IPS-18a (cell line): Measurements from ENCODE around the gene NEGR1.

Experiments used
- H3K27ac ChIP-seq: one replicate; pipeline ENCODE4 v1.5.1; 2013; ENCODE audit warnings: low read length
- H3K27me3 ChIP-seq: one replicate; pipeline ENCODE4 v1.6.1; 2013; ENCODE audit warnings: mild to moderate bottlenecking, low read length; ENCODE audit not compliant: control insufficient read depth, insufficient read depth
- H3K36me3 ChIP-seq: one replicate; pipeline ENCODE4 v1.6.1; 2013; ENCODE audit warnings: low read depth, low read length; ENCODE audit not compliant: control insufficient read depth
- H3K4me1 ChIP-seq: one replicate; pipeline ENCODE4 v1.6.1; 2013; ENCODE audit warnings: low read depth, low read length; ENCODE audit not compliant: control insufficient read depth
- H3K4me3 ChIP-seq: one replicate; pipeline ENCODE4 v1.5.1; 2013; ENCODE audit warnings: low read length
- H3K9ac ChIP-seq: one replicate; pipeline ENCODE4 v1.6.1; 2013; ENCODE audit warnings: mild to moderate bottlenecking, low read length, moderate library complexity
- H3K9me3 ChIP-seq: one replicate; pipeline ENCODE4 v1.6.1; 2013; ENCODE audit warnings: low read depth, low read length; ENCODE audit not compliant: control insufficient read depth

Gene NEGR1

DNA sequence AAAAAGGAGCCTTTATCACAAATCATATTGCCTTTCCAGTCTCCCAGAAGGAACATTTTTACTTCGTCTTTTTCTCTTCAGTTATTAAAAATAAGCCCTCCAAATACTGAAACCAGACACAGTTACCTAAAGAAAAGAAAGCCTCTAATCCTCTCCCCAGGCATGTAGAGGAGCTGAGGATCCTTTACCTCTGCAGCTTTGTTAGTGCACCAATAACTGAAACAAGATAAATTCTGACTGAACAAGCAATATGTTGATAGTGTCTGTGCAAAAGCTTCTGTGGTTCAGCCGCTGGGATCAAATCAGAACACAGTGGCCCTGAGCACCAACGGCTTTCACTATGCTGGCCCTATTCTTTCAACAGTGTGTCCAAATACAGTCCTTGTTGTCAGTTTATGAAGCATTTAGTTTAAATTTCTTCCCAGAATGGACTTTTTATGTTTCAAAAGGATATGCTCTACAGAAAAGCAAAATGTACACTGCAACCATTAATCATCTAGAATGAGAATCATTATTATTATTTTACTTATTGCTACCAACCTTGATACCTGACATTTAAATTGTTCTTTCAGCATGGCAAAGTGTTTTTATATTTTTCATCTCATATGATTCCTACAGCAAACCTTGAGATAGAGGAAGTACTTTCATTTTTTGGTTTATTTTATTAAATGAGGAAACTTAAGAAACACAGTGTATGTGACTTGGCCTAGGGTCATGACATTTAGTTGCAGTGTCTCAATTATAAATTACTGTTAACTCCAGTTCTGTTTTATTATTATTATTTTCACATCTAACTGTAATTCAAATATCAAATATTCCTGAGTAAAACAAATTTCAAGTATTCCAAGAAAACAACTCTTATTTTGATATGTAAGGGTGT is 217.9 kb downstream of the NEGR1 start:
- H3K9me3 ChIP-seq, result no peaks in the 10 kb centered on the region
- no peak overlapping the region for H3K4me3 ChIP-seq

GRCh38 chr1:72063364-72064044 is 218.8 kb downstream of the NEGR1 start:
- Histone ChIP-seq H3K9me3 (no peaks in the 10 kb centered on the region), H3K36me3 (no peaks in the 10 kb centered on the region), H3K4me3 (no peak overlapping the region), H3K9ac (no peak overlapping the region), H3K4me1 (no peaks in the 10 kb centered on the region), H3K27ac (no peak overlapping the region), H3K27me3 (no peaks in the 10 kb centered on the region)

More for the DNA sequence above, 217.9 kb downstream of the NEGR1 start:
- Histone ChIP-seq H3K27ac (no peak overlapping the region), H3K9ac (no peak overlapping the region), H3K4me1 (no peaks in the 10 kb centered on the region), H3K27me3 (no peaks in the 10 kb centered on the region), H3K36me3 (no peaks in the 10 kb centered on the region)

- no peaks in the 10 kb centered on the region for H3K36me3 ChIP-seq
- H3K4me3 ChIP-seq, result no peak overlapping the region
- H3K9me3 ChIP-seq, result no peaks in the 10 kb centered on the region
These were observed 219.8 kb downstream of the NEGR1 start for GRCh38 chr1:72062584-72062983.

GRCh38 chr1:72060466-72061245 is 221.7 kb downstream of the NEGR1 start:
- Histone ChIP-seq H3K27me3 (no peaks in the 10 kb centered on the region), H3K9me3 (no peaks in the 10 kb centered on the region), H3K27ac (no peak overlapping the region), H3K4me1 (no peaks in the 10 kb centered on the region), H3K9ac (no peak overlapping the region), H3K36me3 (no peaks in the 10 kb centered on the region), H3K4me3 (no peak overlapping the region)

More at GRCh38 chr1:72062584-72062983, 219.8 kb downstream of the NEGR1 start:
- no peaks in the 10 kb centered on the region for H3K27me3 ChIP-seq
- no peaks in the 10 kb centered on the region for H3K4me1 ChIP-seq
- H3K9ac ChIP-seq, result no peak overlapping the region
- no peak overlapping the region for H3K27ac ChIP-seq

GRCh38 chr1:72056516-72056915 is 225.8 kb downstream of the NEGR1 start:
- H3K4me1 ChIP-seq, result no peaks in the 10 kb centered on the region
- H3K36me3 ChIP-seq, result no peaks in the 10 kb centered on the region
- no peak overlapping the region for H3K4me3 ChIP-seq
- no peak overlapping the region for H3K27ac ChIP-seq
- H3K27me3 ChIP-seq, result no peaks in the 10 kb centered on the region
- no peak overlapping the region for H3K9ac ChIP-seq
- H3K9me3 ChIP-seq, result no peaks in the 10 kb centered on the region

DNA sequence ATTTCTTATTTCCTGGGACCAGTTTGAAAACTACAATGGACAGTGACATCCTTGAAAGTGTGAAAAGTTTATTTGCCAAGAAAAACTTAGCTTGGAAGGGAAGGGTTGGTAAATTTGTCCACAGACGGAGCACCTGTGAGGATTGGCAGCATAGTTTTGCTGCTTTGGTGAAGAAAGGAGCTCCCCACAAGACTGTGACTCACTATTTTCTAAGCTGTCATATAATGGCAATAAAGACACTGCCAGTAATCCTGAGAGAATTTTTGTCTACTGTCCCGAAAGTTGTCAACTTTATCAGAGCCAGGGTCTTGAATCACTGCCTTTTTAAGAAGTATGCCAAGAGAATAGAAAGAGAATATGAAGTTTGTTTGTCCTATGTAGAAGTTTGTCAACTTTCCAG is 230.8 kb downstream of the NEGR1 start:
- no peak overlapping the region for H3K27ac ChIP-seq
- no peak overlapping the region for H3K9ac ChIP-seq
- no peaks in the 10 kb centered on the region for H3K27me3 ChIP-seq
- H3K9me3 ChIP-seq, result no peaks in the 10 kb centered on the region
- no peak overlapping the region for H3K4me3 ChIP-seq
- H3K4me1 ChIP-seq, result no peaks in the 10 kb centered on the region
- no peaks in the 10 kb centered on the region for H3K36me3 ChIP-seq

DNA sequence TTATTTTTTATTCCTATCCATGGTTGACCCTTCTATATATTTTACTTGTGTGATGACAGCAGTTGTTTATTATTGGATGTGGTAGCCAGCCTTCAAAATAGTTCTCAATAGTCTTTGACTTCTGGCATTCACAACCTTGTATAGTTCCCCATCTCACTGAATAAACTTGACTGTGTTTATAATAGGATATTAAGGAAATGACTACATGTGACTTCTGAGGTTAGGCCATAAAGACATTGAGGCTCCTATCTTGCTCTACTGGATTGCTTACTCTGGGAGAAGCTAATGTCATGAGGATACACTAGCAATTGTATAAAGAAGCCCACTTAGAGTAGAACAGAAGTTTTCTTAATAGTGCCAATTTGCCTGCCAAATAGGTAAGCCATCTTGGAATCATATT is 231.8 kb downstream of the NEGR1 start:
- Histone ChIP-seq H3K4me1 (no peaks in the 10 kb centered on the region), H3K4me3 (no peak overlapping the region), H3K27me3 (no peaks in the 10 kb centered on the region), H3K9me3 (no peaks in the 10 kb centered on the region), H3K27ac (no peak overlapping the region), H3K36me3 (no peaks in the 10 kb centered on the region), H3K9ac (no peak overlapping the region)

GRCh38 chr1:72037745-72038343 is 244.5 kb downstream of the NEGR1 start:
- H3K9me3 ChIP-seq, result no peaks in the 10 kb centered on the region
- no peak overlapping the region for H3K4me3 ChIP-seq
- H3K36me3 ChIP-seq, result no peaks in the 10 kb centered on the region
- H3K27me3 ChIP-seq, result no peaks in the 10 kb centered on the region
- H3K27ac ChIP-seq, result no peak overlapping the region
- H3K9ac ChIP-seq, result no peak overlapping the region
- H3K4me1 ChIP-seq, result peaks cover 9% of the 10 kb centered on the region

DNA sequence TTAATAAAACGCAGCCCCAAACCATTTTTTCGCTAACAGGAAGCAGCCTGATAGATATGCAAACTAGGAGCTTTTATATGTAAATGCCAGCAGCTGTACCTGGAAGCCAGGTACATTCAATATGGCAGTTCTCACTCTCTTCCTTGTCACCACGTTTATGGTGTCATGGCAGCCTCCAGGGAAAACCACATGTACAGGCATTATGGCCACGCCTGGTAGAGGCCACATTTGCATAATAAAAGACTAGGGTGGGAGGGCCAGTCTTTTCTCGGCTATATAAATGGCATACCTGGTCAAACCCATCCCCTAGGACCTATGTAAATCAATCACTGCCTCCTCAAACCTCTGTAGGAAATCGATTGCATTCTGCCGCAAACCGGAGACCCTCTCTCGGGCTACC is 247.5 kb downstream of the NEGR1 start:
- no peak overlapping the region for H3K4me3 ChIP-seq
- no peaks in the 10 kb centered on the region for H3K36me3 ChIP-seq
- H3K27ac ChIP-seq, result no peak overlapping the region
- H3K9ac ChIP-seq, result no peak overlapping the region
- H3K27me3 ChIP-seq, result no peaks in the 10 kb centered on the region
- no peaks in the 10 kb centered on the region for H3K9me3 ChIP-seq
- peaks cover 9% of the 10 kb centered on the region for H3K4me1 ChIP-seq

DNA sequence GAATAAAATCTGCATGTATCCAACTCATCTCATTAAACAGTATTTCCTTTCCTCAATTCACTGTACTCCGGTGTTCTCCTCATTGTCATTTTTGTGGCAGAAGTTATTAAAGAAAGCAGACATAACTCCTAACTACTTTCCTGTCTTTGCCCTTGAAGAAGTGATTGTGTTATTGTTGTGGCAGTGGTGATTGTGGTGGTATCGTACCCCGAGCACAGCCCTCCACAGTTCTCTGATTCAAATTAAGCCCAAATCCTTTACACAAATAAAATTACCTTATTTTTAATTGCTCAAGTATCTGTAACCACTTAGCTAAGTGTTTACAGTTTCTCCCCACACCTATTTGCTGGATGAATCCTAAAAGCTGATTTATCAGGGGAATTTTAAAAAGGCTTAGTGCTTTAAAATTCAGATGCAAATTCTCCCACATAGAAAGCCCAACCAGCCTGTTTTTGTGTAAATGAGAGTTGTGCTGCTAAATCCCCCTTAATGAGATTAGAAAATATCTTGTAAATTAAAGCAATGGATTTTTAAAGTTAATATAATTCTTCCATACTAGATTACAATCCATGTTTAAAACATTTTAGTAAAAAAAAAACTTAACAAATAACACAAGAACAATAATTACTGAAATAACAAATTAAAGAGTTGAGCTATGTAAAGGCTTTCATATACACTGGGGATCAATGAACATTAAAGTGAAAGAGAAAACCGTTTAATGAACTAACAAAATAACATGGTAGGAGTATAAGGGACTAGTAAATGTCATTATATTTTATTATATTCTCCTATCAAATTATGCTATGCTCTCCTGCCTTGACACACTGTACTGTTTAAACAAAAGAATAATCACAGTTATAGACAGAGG is 259.0 kb downstream of the NEGR1 start:
- peak overlapping the region; percentile 29 for H3K27ac ChIP-seq
- H3K4me1 ChIP-seq, result peaks cover 27% of the 10 kb centered on the region
- no peaks in the 10 kb centered on the region for H3K27me3 ChIP-seq
- no peaks in the 10 kb centered on the region for H3K36me3 ChIP-seq
- H3K9ac ChIP-seq, result no peak overlapping the region
- peak overlapping the region; percentile 30 for H3K4me3 ChIP-seq
- H3K9me3 ChIP-seq, result no peaks in the 10 kb centered on the region
